Ishikawa (cell line): ENCODE data around the gene HNRNPC.

Source experiments
- EP300 ChIP-seq: IDR thresholded peaks from 2 replicates; pipeline ENCODE4 v1.6.1; 2012; ENCODE audit warnings: borderline replicate concordance
- TF ChIP-seq, protein P1 (sequence below): IDR thresholded peaks from 2 replicates; pipeline ENCODE4 v1.6.1; 2012; ENCODE audit warnings: low read depth, mild to moderate bottlenecking

DNA sequence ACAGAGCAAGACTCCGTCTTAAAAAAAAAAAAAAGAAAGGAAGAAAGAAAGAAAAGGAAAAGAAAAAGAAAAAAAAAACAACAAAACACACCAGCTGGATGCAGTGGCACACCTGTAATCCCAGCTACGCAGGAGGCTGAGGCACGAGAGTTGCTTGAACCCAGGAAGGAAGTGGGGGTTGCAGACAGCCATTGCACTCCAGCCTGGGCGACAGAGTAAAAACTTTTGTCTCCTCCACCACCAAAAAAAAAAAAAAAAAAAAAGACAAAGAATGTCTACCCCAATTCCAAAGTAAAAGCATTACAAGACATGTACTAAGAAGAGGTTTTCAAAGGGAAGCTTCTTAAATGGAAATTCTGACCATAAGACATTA, 53.4 kb downstream of the HNRNPC start:
- no peak for TF ChIP-seq EP300
- TF ChIP-seq, protein P1, sequence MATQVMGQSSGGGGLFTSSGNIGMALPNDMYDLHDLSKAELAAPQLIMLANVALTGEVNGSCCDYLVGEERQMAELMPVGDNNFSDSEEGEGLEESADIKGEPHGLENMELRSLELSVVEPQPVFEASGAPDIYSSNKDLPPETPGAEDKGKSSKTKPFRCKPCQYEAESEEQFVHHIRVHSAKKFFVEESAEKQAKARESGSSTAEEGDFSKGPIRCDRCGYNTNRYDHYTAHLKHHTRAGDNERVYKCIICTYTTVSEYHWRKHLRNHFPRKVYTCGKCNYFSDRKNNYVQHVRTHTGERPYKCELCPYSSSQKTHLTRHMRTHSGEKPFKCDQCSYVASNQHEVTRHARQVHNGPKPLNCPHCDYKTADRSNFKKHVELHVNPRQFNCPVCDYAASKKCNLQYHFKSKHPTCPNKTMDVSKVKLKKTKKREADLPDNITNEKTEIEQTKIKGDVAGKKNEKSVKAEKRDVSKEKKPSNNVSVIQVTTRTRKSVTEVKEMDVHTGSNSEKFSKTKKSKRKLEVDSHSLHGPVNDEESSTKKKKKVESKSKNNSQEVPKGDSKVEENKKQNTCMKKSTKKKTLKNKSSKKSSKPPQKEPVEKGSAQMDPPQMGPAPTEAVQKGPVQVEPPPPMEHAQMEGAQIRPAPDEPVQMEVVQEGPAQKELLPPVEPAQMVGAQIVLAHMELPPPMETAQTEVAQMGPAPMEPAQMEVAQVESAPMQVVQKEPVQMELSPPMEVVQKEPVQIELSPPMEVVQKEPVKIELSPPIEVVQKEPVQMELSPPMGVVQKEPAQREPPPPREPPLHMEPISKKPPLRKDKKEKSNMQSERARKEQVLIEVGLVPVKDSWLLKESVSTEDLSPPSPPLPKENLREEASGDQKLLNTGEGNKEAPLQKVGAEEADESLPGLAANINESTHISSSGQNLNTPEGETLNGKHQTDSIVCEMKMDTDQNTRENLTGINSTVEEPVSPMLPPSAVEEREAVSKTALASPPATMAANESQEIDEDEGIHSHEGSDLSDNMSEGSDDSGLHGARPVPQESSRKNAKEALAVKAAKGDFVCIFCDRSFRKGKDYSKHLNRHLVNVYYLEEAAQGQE, result no peak
